ENCODE results near the gene MRPL17. TPM values are rescaled to one million over a fixed set of nuclear protein-coding genes. Genes with fewer than 3 reads are reported as not detected.

Gene MRPL17
- total RNA-seq, 2 donors from 2014 or later, result 57.6 to 72.6 TPM

DNA sequence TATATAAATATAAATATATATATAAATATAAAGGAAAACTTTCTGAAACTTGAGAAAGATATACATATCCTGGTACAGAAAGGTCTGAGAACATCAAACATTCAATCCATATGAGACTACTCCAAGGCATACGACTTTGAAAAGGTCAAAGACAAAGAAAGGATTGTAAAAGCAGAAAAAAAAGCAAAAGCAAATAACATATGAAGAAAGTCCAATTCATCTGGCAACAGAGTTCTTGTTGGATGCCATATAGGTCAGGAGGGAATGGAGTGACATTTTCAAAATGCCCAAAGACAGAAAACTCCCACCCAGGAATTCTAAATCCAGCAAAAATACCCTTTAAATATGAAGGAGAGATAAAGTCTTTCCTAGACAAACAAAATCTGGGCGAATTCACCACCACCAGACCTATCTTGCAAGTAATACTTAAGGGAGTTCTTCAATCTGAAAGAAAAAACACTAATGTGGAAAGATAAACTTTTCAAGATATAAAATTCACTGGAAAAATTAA lies 42.3 kb upstream of the MRPL17 start:
- Histone ChIP-seq H3K27ac (ENCODE audit: low read depth, low read length) (no peak overlapping the region), H3K36me3 (ENCODE audit: control insufficient read depth, insufficient read depth, low read length) (no peaks in the 10 kb centered on the region), H3K27me3 (ENCODE audit: control insufficient read depth, insufficient read depth, low read length, poor library complexity, severe bottlenecking) (no peaks in the 10 kb centered on the region), H3K9ac (ENCODE audit: extremely low read depth, low read length, poor library complexity, severe bottlenecking) (no peak overlapping the region), H3K4me3 (ENCODE audit: low read length) (no peak overlapping the region), H3K4me1 (ENCODE audit: control insufficient read depth, insufficient read depth, low read length) (no peaks in the 10 kb centered on the region), H3K9me3 (ENCODE audit: control insufficient read depth, low read length) (peaks cover 5% of the 10 kb centered on the region)
- 89% methylated on average over 2 of the region's 2 CpGs; no CpG with 5 or more reads in 1 of the 2 experiments for WGBS, 2 experiments (ENCODE audit: insufficient coverage in 1 of 2, insufficient read length in 1 of 2)
- H3K4me1 Mint-ChIP-seq, result no peaks in the 10 kb centered on the region
- TF ChIP-seq, protein P1, sequence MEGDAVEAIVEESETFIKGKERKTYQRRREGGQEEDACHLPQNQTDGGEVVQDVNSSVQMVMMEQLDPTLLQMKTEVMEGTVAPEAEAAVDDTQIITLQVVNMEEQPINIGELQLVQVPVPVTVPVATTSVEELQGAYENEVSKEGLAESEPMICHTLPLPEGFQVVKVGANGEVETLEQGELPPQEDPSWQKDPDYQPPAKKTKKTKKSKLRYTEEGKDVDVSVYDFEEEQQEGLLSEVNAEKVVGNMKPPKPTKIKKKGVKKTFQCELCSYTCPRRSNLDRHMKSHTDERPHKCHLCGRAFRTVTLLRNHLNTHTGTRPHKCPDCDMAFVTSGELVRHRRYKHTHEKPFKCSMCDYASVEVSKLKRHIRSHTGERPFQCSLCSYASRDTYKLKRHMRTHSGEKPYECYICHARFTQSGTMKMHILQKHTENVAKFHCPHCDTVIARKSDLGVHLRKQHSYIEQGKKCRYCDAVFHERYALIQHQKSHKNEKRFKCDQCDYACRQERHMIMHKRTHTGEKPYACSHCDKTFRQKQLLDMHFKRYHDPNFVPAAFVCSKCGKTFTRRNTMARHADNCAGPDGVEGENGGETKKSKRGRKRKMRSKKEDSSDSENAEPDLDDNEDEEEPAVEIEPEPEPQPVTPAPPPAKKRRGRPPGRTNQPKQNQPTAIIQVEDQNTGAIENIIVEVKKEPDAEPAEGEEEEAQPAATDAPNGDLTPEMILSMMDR (conservative IDR thresholded peaks at IDR 0.05), result no peak
- H3K4me3 Mint-ChIP-seq, result no peak overlapping the region
- DNase-seq, result no peak
- no peaks in the 10 kb centered on the region for H3K27me3 Mint-ChIP-seq (ENCODE audit: insufficient read depth)
- no peak overlapping the region for H3K27ac Mint-ChIP-seq
- peaks cover 2% of the 10 kb centered on the region for H3K9me3 Mint-ChIP-seq
- H3K36me3 Mint-ChIP-seq (ENCODE audit: low read depth), result no peaks in the 10 kb centered on the region

DNA sequence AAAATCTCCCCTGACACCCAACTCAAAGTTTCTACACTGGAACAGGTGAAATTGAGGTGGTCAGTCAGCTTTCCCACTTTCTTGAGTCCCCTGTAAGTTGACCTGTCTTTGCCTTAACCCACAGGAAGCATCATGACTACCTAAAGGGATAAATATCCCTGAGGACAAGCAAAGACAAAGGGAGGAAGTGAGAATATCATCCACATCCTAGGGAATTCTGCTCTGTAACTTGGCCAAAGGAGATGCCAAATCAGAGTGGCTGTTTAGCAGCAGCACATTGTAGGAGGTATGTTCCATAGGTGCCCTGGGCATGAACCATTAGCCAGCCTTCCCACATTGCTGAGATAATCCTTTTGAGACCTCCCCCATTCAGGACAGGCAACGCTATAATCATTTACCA lies 40.9 kb upstream of the MRPL17 start:
- TF ChIP-seq, protein P1 (conservative IDR thresholded peaks at IDR 0.05), result no peak
- no peak overlapping the region for H3K4me3 ChIP-seq (ENCODE audit: low read length)
- no peak for DNase-seq
- H3K36me3 Mint-ChIP-seq (ENCODE audit: low read depth), result no peaks in the 10 kb centered on the region
- no peak overlapping the region for H3K27ac ChIP-seq (ENCODE audit: low read depth, low read length)
- H3K27ac Mint-ChIP-seq, result no peak overlapping the region
- no peak overlapping the region for H3K4me3 Mint-ChIP-seq
- no peaks in the 10 kb centered on the region for H3K4me1 ChIP-seq (ENCODE audit: control insufficient read depth, insufficient read depth, low read length)
- H3K36me3 ChIP-seq (ENCODE audit: control insufficient read depth, insufficient read depth, low read length), result no peaks in the 10 kb centered on the region
- H3K4me1 Mint-ChIP-seq, result no peaks in the 10 kb centered on the region
- peaks cover 5% of the 10 kb centered on the region for H3K9me3 ChIP-seq (ENCODE audit: control insufficient read depth, low read length)
- H3K9ac ChIP-seq (ENCODE audit: extremely low read depth, low read length, poor library complexity, severe bottlenecking), result no peak overlapping the region
- H3K27me3 ChIP-seq (ENCODE audit: control insufficient read depth, insufficient read depth, low read length, poor library complexity, severe bottlenecking), result no peaks in the 10 kb centered on the region
- peaks cover 2% of the 10 kb centered on the region for H3K9me3 Mint-ChIP-seq
- peaks cover 2% of the 10 kb centered on the region for H3K27me3 Mint-ChIP-seq (ENCODE audit: insufficient read depth)
- WGBS, 2 experiments (ENCODE audit: insufficient coverage in 1 of 2, insufficient read length in 1 of 2), result 86% methylated on average over 1 of the region's 1 CpG; no CpG with 5 or more reads in 1 of the 2 experiments

DNA sequence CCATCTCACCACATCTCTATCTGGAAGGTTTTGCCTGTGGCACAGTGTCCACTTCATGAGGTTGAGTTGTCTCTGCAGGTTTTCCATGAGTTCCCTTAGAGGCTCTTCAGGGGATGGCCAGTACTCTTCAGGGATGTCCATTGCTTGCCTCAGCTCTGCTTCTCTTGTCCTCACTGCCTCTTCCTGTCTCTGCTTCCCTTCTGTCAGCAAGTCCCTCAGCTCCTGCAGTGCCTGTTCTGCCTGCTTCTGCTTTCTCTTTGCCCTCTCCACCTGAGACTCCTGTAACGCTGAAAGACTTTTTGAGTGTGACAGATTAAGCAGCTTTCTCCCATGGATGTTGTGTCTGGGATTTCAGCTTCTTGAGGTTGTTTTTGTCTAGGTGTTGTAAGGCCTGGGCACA lies 38.2 kb upstream of the MRPL17 start:
- Histone ChIP-seq H3K27ac (ENCODE audit: low read depth, low read length) (no peak overlapping the region), H3K36me3 (ENCODE audit: control insufficient read depth, insufficient read depth, low read length) (no peaks in the 10 kb centered on the region), H3K4me3 (ENCODE audit: low read length) (no peak overlapping the region), H3K4me1 (ENCODE audit: control insufficient read depth, insufficient read depth, low read length) (no peaks in the 10 kb centered on the region), H3K9ac (ENCODE audit: extremely low read depth, low read length, poor library complexity, severe bottlenecking) (no peak overlapping the region), H3K27me3 (ENCODE audit: control insufficient read depth, insufficient read depth, low read length, poor library complexity, severe bottlenecking) (peaks cover 5% of the 10 kb centered on the region), H3K9me3 (ENCODE audit: control insufficient read depth, low read length) (peaks cover 5% of the 10 kb centered on the region)
- Mint-ChIP-seq H3K4me3 (no peak overlapping the region), H3K4me1 (no peaks in the 10 kb centered on the region), H3K27ac (no peak overlapping the region), H3K36me3 (ENCODE audit: low read depth) (no peaks in the 10 kb centered on the region), H3K27me3 (ENCODE audit: insufficient read depth) (peaks cover 14% of the 10 kb centered on the region), H3K9me3 (peaks cover 2% of the 10 kb centered on the region)
- TF ChIP-seq, protein P1 (conservative IDR thresholded peaks at IDR 0.05), result no peak
- 96 to 100% methylated on average over 1 of the region's 1 CpG for WGBS, 2 experiments (ENCODE audit: insufficient coverage in 1 of 2, insufficient read length in 1 of 2)
- DNase-seq, result no peak

All from endodermal cell (in vitro differentiated cells).